SK-N-SH (cell line): ENCODE measurements around the gene POLR1E. TPM values are rescaled to one million over a fixed set of nuclear protein-coding genes. Genes with fewer than 3 reads are reported as not detected.

Experiments
- CTCF ChIA-PET: fragments of 300-600, 350-600 bp; formaldehyde crosslinking; extraction: SDS; loops from one replicate; lab custom pipeline; 2021; lab: Yijun Ruan, JAX
- POLR2A ChIA-PET: fragments of 350-600 bp; sonication (Branson Sonifier 250); formaldehyde crosslinking; extraction: SDS; loops from one replicate; lab custom pipeline; 2020; ENCODE audit warnings: antibody characterized with exemption, inconsistent platforms; lab: Yijun Ruan, JAX
- DNase-seq: peaks from one replicate; pipeline ENCODE4 v3.0.0; 2012
- H2AFZ ChIP-seq: fragments of 200-600 bp; sonication (generic); 2 replicates; pipeline ENCODE4 v1.8.1; 2016; ENCODE audit warnings: antibody characterized with exemption, mild to moderate bottlenecking, low read depth
- H3F3A ChIP-seq: fragments of 200-600 bp; sonication (generic); replicated peaks from 2 replicates; pipeline ENCODE3; 2016; ENCODE audit warnings: antibody characterized with exemption, mild to moderate bottlenecking; ENCODE audit not compliant: insufficient read depth
- H3K27ac ChIP-seq, 2 experiments: fragments of 200-500 bp in 1 of 2; fragments of 200-600 bp in 1 of 2; sonication (Bioruptor generic) in 1 of 2; sonication (generic), shearing (Covaris generic) in 1 of 2; 2 replicates each; pipeline versions ENCODE4 v1.5.1 to v1.6.1; 2014 to 2016; ENCODE audit warnings: low read depth in 2 of 2, inconsistent platforms in 1 of 2, low read length in 1 of 2, mild to moderate bottlenecking in 1 of 2, mixed read lengths in 1 of 2
- H3K27me3 ChIP-seq: fragments of 200-600 bp; sonication (generic), shearing (Covaris generic); 2 replicates; pipeline ENCODE4 v1.6.1; 2016; ENCODE audit warnings: mixed run types; ENCODE audit not compliant: insufficient read depth
- H3K36me3 ChIP-seq, 2 experiments: fragments of 200-500 bp in 1 of 2; fragments of 200-600 bp in 1 of 2; sonication (Bioruptor generic) in 1 of 2; sonication (generic) in 1 of 2; replicated peaks in 1 of 2; 2 replicates each; pipeline versions ENCODE3 to v1.5.1; 2014 to 2016; ENCODE audit warnings: low read length in 1 of 2, mild to moderate bottlenecking in 1 of 2; ENCODE audit not compliant: insufficient read depth in 2 of 2, control insufficient read depth in 1 of 2
- H3K4me1 ChIP-seq, 2 experiments: fragments of 200-500 bp in 1 of 2; fragments of 200-600 bp in 1 of 2; sonication (Bioruptor generic) in 1 of 2; sonication (generic), shearing (Covaris generic) in 1 of 2; 2 replicates each; pipeline versions ENCODE4 v1.5.1 to v1.6.1; 2014 to 2016; ENCODE audit warnings: low read depth in 1 of 2, low read length in 1 of 2, mixed run types in 1 of 2; ENCODE audit not compliant: insufficient read depth in 2 of 2, control insufficient read depth in 1 of 2
- H3K4me2 ChIP-seq: fragments of 200-600 bp; sonication (generic), shearing (Covaris generic); 2 replicates; pipeline ENCODE4 v1.6.1; 2017; ENCODE audit warnings: mixed run types
- H3K4me3 ChIP-seq, 2 experiments: fragments of 200-500 bp in 1 of 2; fragments of 200-600 bp in 1 of 2; sonication (Bioruptor generic) in 1 of 2; sonication (generic), shearing (Covaris generic) in 1 of 2; 2 replicates each; pipeline versions ENCODE4 v1.5.1 to v1.8.1; 2014 to 2016; ENCODE audit warnings: low read depth in 2 of 2, inconsistent platforms in 1 of 2, low read length in 1 of 2, mild to moderate bottlenecking in 1 of 2, mixed read lengths in 1 of 2, moderate library complexity in 1 of 2
- H3K79me2 ChIP-seq: fragments of 200-600 bp; sonication (generic); 2 replicates; pipeline ENCODE4 v1.8.1; 2017; ENCODE audit warnings: mild to moderate bottlenecking; ENCODE audit not compliant: insufficient read depth
- H3K9ac ChIP-seq: fragments of 200-600 bp; sonication (generic); 2 replicates; pipeline ENCODE4 v1.6.1; 2017; ENCODE audit warnings: mixed run types
- H3K9me2 ChIP-seq: fragments of 200-600 bp; sonication (generic); 2 replicates; pipeline ENCODE4 v1.6.1; 2017; ENCODE audit warnings: mixed run types
- H3K9me3 ChIP-seq: fragments of 200-600 bp; sonication (generic); 2 replicates; pipeline ENCODE4 v1.6.1; 2017; ENCODE audit warnings: mixed run types, mild to moderate bottlenecking, moderate library complexity
- H4K20me1 ChIP-seq: fragments of 200-600 bp; sonication (generic); 2 replicates; pipeline ENCODE4 v1.6.1; 2017; ENCODE audit warnings: mild to moderate bottlenecking, mixed run types; ENCODE audit not compliant: insufficient read depth
- CHD2 ChIP-seq: fragments of 150-350 bp; IDR thresholded peaks from 2 replicates; pipeline ENCODE4 v1.6.1; 2018; ENCODE audit warnings: low read length; ENCODE audit not compliant: partially characterized antibody
- CTCF ChIP-seq: fragments of 200-600 bp; sonication (generic); IDR thresholded peaks from 2 replicates; pipeline ENCODE4 v1.6.1; 2017; ENCODE audit warnings: antibody characterized with exemption, mild to moderate bottlenecking, moderate library complexity
- ELF1 ChIP-seq: IDR thresholded peaks from 2 replicates; pipeline ENCODE4 v1.4.0; 2012
- EP300 ChIP-seq, 2 experiments: IDR thresholded peaks; 2 replicates each; pipeline versions ENCODE4 v1.4.0 to v1.6.1; 2012; ENCODE audit warnings: borderline replicate concordance in 1 of 2, low read depth in 1 of 2, low read length in 1 of 2
- FOSL2 ChIP-seq: IDR thresholded peaks from 2 replicates; pipeline ENCODE4 v1.4.0; 2012; ENCODE audit warnings: low read depth, mild to moderate bottlenecking, moderate library complexity, borderline replicate concordance
- FOXM1 ChIP-seq: IDR thresholded peaks from 2 replicates; pipeline ENCODE4 v1.4.0; 2012; ENCODE audit warnings: low read depth, mild to moderate bottlenecking
- GABPA ChIP-seq: IDR thresholded peaks from 2 replicates; pipeline ENCODE4 v1.4.0; 2012; ENCODE audit warnings: low read depth, mild to moderate bottlenecking
- IRF3 ChIP-seq: fragments of 150-350 bp; IDR thresholded peaks from 2 replicates; pipeline ENCODE4 v1.6.1; 2016; ENCODE audit warnings: mild to moderate bottlenecking, low read depth, low read length
- JUND ChIP-seq: IDR thresholded peaks from 2 replicates; pipeline ENCODE4 v1.4.0; 2012
- MAX ChIP-seq: IDR thresholded peaks from 2 replicates; pipeline ENCODE4 v1.4.0; 2012; ENCODE audit warnings: low read depth
- MXI1 ChIP-seq: IDR thresholded peaks from 2 replicates; pipeline ENCODE4 v1.6.1; 2012; ENCODE audit warnings: mild to moderate bottlenecking, low read depth, low read length, improper control_type of control experiment
- NFIC ChIP-seq: IDR thresholded peaks from 2 replicates; pipeline ENCODE4 v1.4.0; 2012; ENCODE audit warnings: borderline replicate concordance
- NRF1 ChIP-seq: IDR thresholded peaks from 2 replicates; pipeline ENCODE4 v1.6.1; 2012; ENCODE audit warnings: low read depth, mild to moderate bottlenecking, low read length
- POLR2AphosphoS5 ChIP-seq: IDR thresholded peaks from 2 replicates; pipeline ENCODE4 v1.6.1; 2012; ENCODE audit warnings: low read depth, low read length
- RAD21 ChIP-seq: IDR thresholded peaks from 2 replicates; pipeline ENCODE4 v1.6.1; 2012; ENCODE audit warnings: mild to moderate bottlenecking, low read length
- RCOR1 ChIP-seq: fragments of 150-350 bp; IDR thresholded peaks from 2 replicates; pipeline ENCODE4 v1.6.1; 2017; ENCODE audit warnings: antibody characterized with exemption, low read length
- REST ChIP-seq: IDR thresholded peaks from 2 replicates; pipeline ENCODE4 v1.6.1; 2012; ENCODE audit warnings: mild to moderate bottlenecking, low read depth, low read length, moderate library complexity
- RXRA ChIP-seq: IDR thresholded peaks from 2 replicates; pipeline ENCODE4 v1.4.0; 2012; ENCODE audit warnings: low read depth, mild to moderate bottlenecking, borderline replicate concordance
- SIN3A ChIP-seq: IDR thresholded peaks from 2 replicates; pipeline ENCODE4 v1.6.1; 2012; ENCODE audit warnings: low read depth, mild to moderate bottlenecking, low read length, moderate library complexity, borderline replicate concordance
- SMC3 ChIP-seq: IDR thresholded peaks from 2 replicates; pipeline ENCODE4 v1.6.1; 2012; ENCODE audit warnings: low read depth, low read length, improper control_type of control experiment
- TAF1 ChIP-seq: IDR thresholded peaks from 2 replicates; pipeline ENCODE4 v1.6.1; 2012; ENCODE audit warnings: low read depth, mild to moderate bottlenecking, low read length, moderate library complexity, borderline replicate concordance
- TCF12 ChIP-seq: IDR thresholded peaks from 2 replicates; pipeline ENCODE4 v1.4.0; 2012
- USF1 ChIP-seq: IDR thresholded peaks from 2 replicates; pipeline ENCODE4 v1.4.0; 2012; ENCODE audit warnings: low read depth, borderline replicate concordance
- WGBS: methylation state at CpG from one replicate; pipeline ENCODE4 v1.1.6; 2017; ENCODE audit warnings: low lambda C conversion rate; 5-methylcytosine and 5-hydroxymethylcytosine counted together
- polyA plus RNA-seq, 3 experiments: library from polyadenylated mRNA; depleted of rRNA; stranded (reverse); fragments of >200 nt; gene quantifications; 2 replicates each; pipeline ENCODE4 v1.2.3, GENCODE V29; 2012
- TF ChIP-seq, protein P1 (sequence below): fragments of 150-350 bp; IDR thresholded peaks from 2 replicates; pipeline ENCODE4 v1.6.1; 2017; ENCODE audit warnings: antibody characterized with exemption, low read length, low read depth, borderline replicate concordance

Gene POLR1E
- polyA plus RNA-seq, 1 of the 3 experiments (the other 2 are of a cell fraction): 38.8 TPM

DNA sequence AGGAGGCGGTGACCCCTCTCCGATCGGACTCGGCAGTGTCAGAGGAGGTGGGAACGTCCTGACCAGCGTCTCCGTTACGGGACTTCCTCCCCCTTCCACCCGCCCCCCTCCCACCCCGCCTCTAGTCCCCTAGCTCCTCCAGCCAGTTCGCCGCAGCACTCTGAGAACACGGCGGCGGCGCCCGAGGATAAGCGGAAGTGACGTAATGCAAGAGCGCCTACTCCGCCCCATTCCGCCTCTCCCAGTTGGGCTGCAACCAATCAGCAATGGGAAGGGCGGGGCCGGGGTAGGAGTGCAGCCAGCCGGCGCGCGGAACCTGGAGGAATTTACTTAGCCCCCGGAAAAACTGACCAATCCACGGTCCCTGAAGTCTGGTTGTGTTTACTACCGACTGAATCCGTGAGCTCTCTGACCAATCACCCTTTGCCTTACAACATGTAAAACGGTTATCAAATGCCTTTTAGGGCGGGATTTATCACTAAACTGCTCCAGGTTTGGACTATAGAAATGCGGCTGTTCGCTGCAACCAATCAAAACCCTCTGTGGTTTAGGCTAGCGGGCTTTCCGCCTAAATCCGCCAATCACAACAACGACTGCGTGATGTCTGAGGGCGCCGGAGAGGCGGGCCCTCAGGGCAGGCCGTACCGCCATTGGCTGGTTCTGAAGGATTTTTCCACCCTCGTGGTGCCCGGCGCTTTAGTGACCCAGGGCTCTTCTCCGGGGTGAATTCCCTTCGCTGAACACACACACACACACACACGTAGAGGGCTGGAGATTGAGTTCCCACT, 20.3 kb upstream of the POLR1E start, which contains the start of gene ZBTB5:
TSS of gene ZBTB5 (minus strand) at position 202 of the 788 bp plus-strand sequence. CDS start 22,899 bp downstream, outside the sequence.
- peak; percentile 95 for DNase-seq
- Histone ChIP-seq H3K9ac (peak within 1 kb of the TSS; percentile 96), H3K9me2 (no peaks in the 10 kb centered on the region), H3K79me2 (peaks cover 43% of the 10 kb centered on the region), H3K4me2 (peak within 1 kb of the TSS; percentile 89), H3F3A (peaks cover 24% of the 10 kb centered on the region), H3K9me3 (no peaks in the 10 kb centered on the region), H3K36me3 (peaks cover 0 to 3% of the 10 kb centered on the region in 2 experiments), H3K27ac (peak within 1 kb of the TSS; percentile 97 to 98), H3K4me3 (peak within 1 kb of the TSS; percentile 78 to 84), H3K27me3 (no peaks in the 10 kb centered on the region), H3K4me1 (peaks cover 6 to 22% of the 10 kb centered on the region in 2 experiments; a peak in 3 of 4 replicates), H4K20me1 (peaks cover 36% of the 10 kb centered on the region), H2AFZ (peak within 1 kb of the TSS; percentile 91)
- POLR2A ChIA-PET: interaction anchor here (0.8 to 1.1 kb wide), 5 partner anchors 30 to 320 kb away, joined by 3 read pairs; partner anchors contain the start of genes EXOSC3 and FBXO10
- CTCF ChIA-PET: interaction anchor here (0.8 to 1.3 kb wide), 3 partner anchors 15 to 84 kb away, joined by 3 to 8 read pairs (median 4); no protein-coding TSS in a partner anchor
- WGBS: 1% methylated on average over 30 of the region's 52 CpGs
- TF ChIP-seq SMC3: no peak
- peak; percentile 80 for TF ChIP-seq GABPA
- 0 out of 2 replicates have a peak, but pooled peaks have one; percentile 24 for TF ChIP-seq REST
- peak; percentile 83 for TF ChIP-seq TAF1
- TF ChIP-seq FOSL2: no peak
- TF ChIP-seq MXI1: peak; percentile 89
- 0 out of 4 replicates have a peak, but pooled peaks of 1 of the 2 experiments have one; percentile 8 for TF ChIP-seq EP300 (IDR thresholded peaks at IDR 0.05; ENCODE audit: borderline replicate concordance in 1 of 2, low read depth in 1 of 2, low read length in 1 of 2)
- TF ChIP-seq FOXM1: no peak
- TF ChIP-seq SIN3A: peak; percentile 58; the same call in 1 of the 2 replicates
- no peak for TF ChIP-seq RAD21
- TF ChIP-seq CHD2: peak; percentile 89
- no peak for TF ChIP-seq RXRA
- no peak for TF ChIP-seq CTCF
- no peak for TF ChIP-seq TCF12
- no peak; the same call in 1 of the 2 replicates for TF ChIP-seq USF1
- TF ChIP-seq NFIC: no peak
- TF ChIP-seq RCOR1: no peak
- no peak for TF ChIP-seq NRF1
- no peak; the same call in 1 of the 2 replicates for TF ChIP-seq JUND
- TF ChIP-seq, protein P1, sequence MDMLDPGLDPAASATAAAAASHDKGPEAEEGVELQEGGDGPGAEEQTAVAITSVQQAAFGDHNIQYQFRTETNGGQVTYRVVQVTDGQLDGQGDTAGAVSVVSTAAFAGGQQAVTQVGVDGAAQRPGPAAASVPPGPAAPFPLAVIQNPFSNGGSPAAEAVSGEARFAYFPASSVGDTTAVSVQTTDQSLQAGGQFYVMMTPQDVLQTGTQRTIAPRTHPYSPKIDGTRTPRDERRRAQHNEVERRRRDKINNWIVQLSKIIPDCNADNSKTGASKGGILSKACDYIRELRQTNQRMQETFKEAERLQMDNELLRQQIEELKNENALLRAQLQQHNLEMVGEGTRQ: no peak
- peak; percentile 83 for TF ChIP-seq IRF3
- peak; percentile 46 for TF ChIP-seq ELF1
- TF ChIP-seq POLR2AphosphoS5: peak; percentile 96
- peak; percentile 75 for TF ChIP-seq MAX
